ENCODE measurements around the gene EHMT1.

GRCh38 chr9:137610944-137611343 is 7.9 kb upstream of the EHMT1 start:
- TF ChIP-seq, protein P1, sequence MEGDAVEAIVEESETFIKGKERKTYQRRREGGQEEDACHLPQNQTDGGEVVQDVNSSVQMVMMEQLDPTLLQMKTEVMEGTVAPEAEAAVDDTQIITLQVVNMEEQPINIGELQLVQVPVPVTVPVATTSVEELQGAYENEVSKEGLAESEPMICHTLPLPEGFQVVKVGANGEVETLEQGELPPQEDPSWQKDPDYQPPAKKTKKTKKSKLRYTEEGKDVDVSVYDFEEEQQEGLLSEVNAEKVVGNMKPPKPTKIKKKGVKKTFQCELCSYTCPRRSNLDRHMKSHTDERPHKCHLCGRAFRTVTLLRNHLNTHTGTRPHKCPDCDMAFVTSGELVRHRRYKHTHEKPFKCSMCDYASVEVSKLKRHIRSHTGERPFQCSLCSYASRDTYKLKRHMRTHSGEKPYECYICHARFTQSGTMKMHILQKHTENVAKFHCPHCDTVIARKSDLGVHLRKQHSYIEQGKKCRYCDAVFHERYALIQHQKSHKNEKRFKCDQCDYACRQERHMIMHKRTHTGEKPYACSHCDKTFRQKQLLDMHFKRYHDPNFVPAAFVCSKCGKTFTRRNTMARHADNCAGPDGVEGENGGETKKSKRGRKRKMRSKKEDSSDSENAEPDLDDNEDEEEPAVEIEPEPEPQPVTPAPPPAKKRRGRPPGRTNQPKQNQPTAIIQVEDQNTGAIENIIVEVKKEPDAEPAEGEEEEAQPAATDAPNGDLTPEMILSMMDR (conservative IDR thresholded peaks at IDR 0.05), result no peak
- TF ChIP-seq ZFX (IDR thresholded peaks at IDR 0.05), result no peak

Measured in C4-2B (cell line).